ENCODE data around the gene SMIM33. TPM values are rescaled to one million over a fixed set of nuclear protein-coding genes. Genes with fewer than 3 reads are reported as not detected.
"Not testable (repeated sequence)": the region's sequence is repeated elsewhere in the genome, so short reads cannot be mapped to it uniquely, and the experiment has no call there.

Gene SMIM33
- total RNA-seq, 1 donor from 2014 or later = not detected

- Histone ChIP-seq H3K4me3 (no peak overlapping the region), H3K36me3 (no peaks in the 10 kb centered on the region), H3K4me1 (peaks cover 7% of the 10 kb centered on the region), H3K9me3 (no peaks in the 10 kb centered on the region), H3K27ac (no peak overlapping the region), H3K27me3 (ENCODE audit: low read depth) (no peaks in the 10 kb centered on the region)
- intact Hi-C loops (cut with DNase I) = loop anchor here (10.0 kb wide), 1 partner anchor 88 kb away; no protein-coding TSS in a partner anchor
- ATAC-seq (no peak), DNase-seq (no peak)
- TF ChIP-seq CTCF (IDR thresholded peaks at IDR 0.05) = no peak
Measured at GRCh38 chr5:139512786-139513390, 42.1 kb downstream of the SMIM33 start.

- H3K4me1 ChIP-seq = peaks cover 11% of the 10 kb centered on the region
- not testable (repeated sequence) for H3K9me3 ChIP-seq; H3K4me3 ChIP-seq; H3K27ac ChIP-seq; H3K27me3 ChIP-seq (ENCODE audit: low read depth); H3K36me3 ChIP-seq
- intact Hi-C loops (cut with DNase I) = loop anchor here (10.0 kb wide), 1 partner anchor 89 kb away; no protein-coding TSS in a partner anchor
- peak; percentile 88 for DNase-seq
- ATAC-seq = peak; percentile 86 to 89
- peak; percentile 80 for TF ChIP-seq CTCF (IDR thresholded peaks at IDR 0.05)
Measured at GRCh38 chr5:139513434-139513833, 42.6 kb downstream of the SMIM33 start.

- Histone ChIP-seq H3K4me1 (peaks cover 14% of the 10 kb centered on the region), H3K9me3 (no peaks in the 10 kb centered on the region), H3K36me3 (no peaks in the 10 kb centered on the region), H3K27ac (no peak overlapping the region), H3K4me3 (no peak overlapping the region), H3K27me3 (ENCODE audit: low read depth) (no peaks in the 10 kb centered on the region)
- no peak for TF ChIP-seq CTCF (IDR thresholded peaks at IDR 0.05)
- DNase-seq = no peak
- ATAC-seq = no peak
- intact Hi-C loops (cut with DNase I) = loop anchor here (10.0 kb wide), 1 partner anchor 89 kb away; no protein-coding TSS in a partner anchor
Measured at GRCh38 chr5:139513852-139514485, 43.2 kb downstream of the SMIM33 start.

GRCh38 chr5:139514486-139514856 is 43.7 kb downstream of the SMIM33 start:
- Histone ChIP-seq H3K4me1 (peaks cover 14% of the 10 kb centered on the region), H3K27ac (no peak overlapping the region), H3K36me3 (no peaks in the 10 kb centered on the region), H3K4me3 (no peak overlapping the region), H3K27me3 (ENCODE audit: low read depth) (no peaks in the 10 kb centered on the region), H3K9me3 (no peaks in the 10 kb centered on the region)
- no peak for TF ChIP-seq CTCF (IDR thresholded peaks at IDR 0.05)
- DNase-seq = no peak
- intact Hi-C loops (cut with DNase I) = loop anchor here (10.0 kb wide), 1 partner anchor 90 kb away; no protein-coding TSS in a partner anchor
- ATAC-seq = no peak

- peak; percentile 95 to 97 for ATAC-seq
- intact Hi-C loops (cut with DNase I) = loop anchor here (10.0 kb wide), 1 partner anchor 93 kb away; no protein-coding TSS in a partner anchor
- peaks cover 14% of the 10 kb centered on the region for H3K4me1 ChIP-seq
Measured at GRCh38 chr5:139517683-139518564, 47.1 kb downstream of the SMIM33 start.

More at GRCh38 chr5:139517683-139518564, 47.1 kb downstream of the SMIM33 start:
- Histone ChIP-seq H3K27me3 (ENCODE audit: low read depth) (no peaks in the 10 kb centered on the region), H3K36me3 (no peaks in the 10 kb centered on the region), H3K27ac (peak overlapping the region; percentile 91), H3K9me3 (no peaks in the 10 kb centered on the region), H3K4me3 (peak overlapping the region; percentile 66)
- peak; percentile 95 for DNase-seq
- peak; percentile 99 for TF ChIP-seq CTCF (IDR thresholded peaks at IDR 0.05)
